ENCODE data around the gene BLOC1S5. TPM values are rescaled to one million over a fixed set of nuclear protein-coding genes. Genes with fewer than 3 reads are reported as not detected.
"Not testable (repeated sequence)": the region's sequence is repeated elsewhere in the genome, so short reads cannot be mapped to it uniquely, and the experiment has no call there.

BLOC1S5 gene
- total RNA-seq, 4 donors from 2014 or later, result 15.5 to 242 (median 38.8) TPM

DNA sequence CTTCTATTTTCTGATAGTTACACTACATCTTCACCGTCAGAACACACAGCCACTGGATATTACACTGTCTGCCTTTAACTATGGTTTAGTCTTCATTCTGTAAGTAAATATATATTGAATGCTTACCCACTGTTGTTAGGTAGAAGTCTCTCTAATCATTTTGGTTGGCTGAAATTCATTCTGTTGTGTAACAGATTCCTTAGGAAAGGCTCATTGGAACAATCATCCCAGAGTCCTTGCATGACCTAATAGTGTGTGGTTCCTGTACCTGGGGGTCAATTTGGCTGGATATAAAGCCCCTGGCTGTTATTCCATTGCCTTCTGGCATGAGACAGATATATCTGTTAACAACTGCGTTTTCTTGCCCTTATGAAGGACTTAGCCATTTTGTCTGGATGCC lies 9.9 kb downstream of the BLOC1S5 start:
- Histone ChIP-seq H3K27ac (no peak overlapping the region), H3K4me1 (no peaks in the 10 kb centered on the region), H3K27me3 (no peaks in the 10 kb centered on the region), H3K9me3 (no peaks in the 10 kb centered on the region), H3K4me3 (no peak overlapping the region), H3K36me3 (no peaks in the 10 kb centered on the region)
- intact Hi-C loops (cut with DNase I; ENCODE audit: low total_unique reads), result no loop called here
- TF ChIP-seq POLR2A (IDR thresholded peaks at IDR 0.05), result no peak
- TF ChIP-seq, protein P1, sequence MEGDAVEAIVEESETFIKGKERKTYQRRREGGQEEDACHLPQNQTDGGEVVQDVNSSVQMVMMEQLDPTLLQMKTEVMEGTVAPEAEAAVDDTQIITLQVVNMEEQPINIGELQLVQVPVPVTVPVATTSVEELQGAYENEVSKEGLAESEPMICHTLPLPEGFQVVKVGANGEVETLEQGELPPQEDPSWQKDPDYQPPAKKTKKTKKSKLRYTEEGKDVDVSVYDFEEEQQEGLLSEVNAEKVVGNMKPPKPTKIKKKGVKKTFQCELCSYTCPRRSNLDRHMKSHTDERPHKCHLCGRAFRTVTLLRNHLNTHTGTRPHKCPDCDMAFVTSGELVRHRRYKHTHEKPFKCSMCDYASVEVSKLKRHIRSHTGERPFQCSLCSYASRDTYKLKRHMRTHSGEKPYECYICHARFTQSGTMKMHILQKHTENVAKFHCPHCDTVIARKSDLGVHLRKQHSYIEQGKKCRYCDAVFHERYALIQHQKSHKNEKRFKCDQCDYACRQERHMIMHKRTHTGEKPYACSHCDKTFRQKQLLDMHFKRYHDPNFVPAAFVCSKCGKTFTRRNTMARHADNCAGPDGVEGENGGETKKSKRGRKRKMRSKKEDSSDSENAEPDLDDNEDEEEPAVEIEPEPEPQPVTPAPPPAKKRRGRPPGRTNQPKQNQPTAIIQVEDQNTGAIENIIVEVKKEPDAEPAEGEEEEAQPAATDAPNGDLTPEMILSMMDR (IDR thresholded peaks at IDR 0.05), result no peak
- no peak for DNase-seq

DNA sequence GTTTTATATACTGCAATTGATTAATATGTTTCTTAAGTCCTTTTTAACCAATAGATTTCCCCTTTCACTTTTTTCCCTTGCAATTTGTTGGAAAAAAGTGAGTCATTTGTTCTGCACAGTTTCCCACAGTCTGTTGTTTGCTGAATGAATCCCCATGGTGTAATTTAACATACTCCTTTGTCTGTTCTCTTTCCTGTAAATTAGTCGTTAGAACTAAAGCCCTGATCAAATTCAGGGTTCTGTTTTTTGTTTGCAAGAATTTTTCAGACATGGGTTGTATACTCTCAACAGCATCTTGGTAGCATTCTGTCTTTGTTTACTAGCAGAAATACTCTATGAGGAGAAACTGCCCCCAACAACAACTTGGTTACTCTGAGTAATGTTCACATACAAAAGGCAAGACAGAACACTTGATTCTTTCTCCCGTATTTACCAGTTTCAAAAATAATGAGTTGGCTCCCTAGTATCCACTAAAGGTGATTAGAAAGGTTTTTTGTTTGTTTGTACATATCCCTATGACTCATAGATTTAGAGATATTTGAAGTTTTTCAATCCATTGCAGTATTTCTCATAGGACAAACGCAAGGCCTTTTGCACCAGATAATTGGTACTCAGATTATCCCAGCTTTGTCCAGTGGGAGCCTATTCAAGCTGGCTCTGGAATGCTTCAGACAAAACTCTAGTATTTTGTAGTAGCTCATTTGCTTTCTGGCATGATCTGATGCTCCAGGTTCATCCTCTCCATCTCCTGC lies 16.5 kb downstream of the BLOC1S5 start:
- Histone ChIP-seq H3K4me1 (no peaks in the 10 kb centered on the region), H3K9me3 (no peaks in the 10 kb centered on the region), H3K36me3 (no peaks in the 10 kb centered on the region), H3K4me3 (no peak overlapping the region), H3K27me3 (no peaks in the 10 kb centered on the region), H3K27ac (no peak overlapping the region)
- intact Hi-C loops (cut with DNase I; ENCODE audit: low total_unique reads), result no loop called here
- TF ChIP-seq, protein P1 (IDR thresholded peaks at IDR 0.05), result no peak
- TF ChIP-seq POLR2A (IDR thresholded peaks at IDR 0.05), result no peak
- DNase-seq, result no peak

DNA sequence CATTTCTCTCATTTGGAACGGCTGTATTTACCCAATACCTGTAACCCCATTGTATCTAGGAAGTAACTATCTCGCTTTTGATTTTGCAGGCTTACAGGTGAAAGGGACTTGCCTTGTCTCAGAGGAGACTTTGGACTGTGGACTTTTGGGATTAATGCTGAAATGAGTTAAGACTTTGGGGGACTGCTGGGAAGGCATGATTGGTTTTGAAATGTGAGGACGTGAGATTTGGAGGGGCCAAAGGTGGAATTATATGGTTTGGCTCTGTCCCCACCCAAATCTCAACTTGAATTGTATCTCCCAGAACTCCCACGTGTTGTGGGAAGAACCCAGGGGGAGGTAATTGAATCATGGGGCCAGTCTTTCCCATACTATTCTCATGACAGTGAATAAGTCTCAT lies 18.4 kb downstream of the BLOC1S5 start:
- H3K27ac ChIP-seq; H3K27me3 ChIP-seq; DNase-seq; H3K36me3 ChIP-seq; H3K4me1 ChIP-seq; intact Hi-C loops (cut with DNase I; ENCODE audit: low total_unique reads); H3K4me3 ChIP-seq; H3K9me3 ChIP-seq: not testable (repeated sequence)

DNA sequence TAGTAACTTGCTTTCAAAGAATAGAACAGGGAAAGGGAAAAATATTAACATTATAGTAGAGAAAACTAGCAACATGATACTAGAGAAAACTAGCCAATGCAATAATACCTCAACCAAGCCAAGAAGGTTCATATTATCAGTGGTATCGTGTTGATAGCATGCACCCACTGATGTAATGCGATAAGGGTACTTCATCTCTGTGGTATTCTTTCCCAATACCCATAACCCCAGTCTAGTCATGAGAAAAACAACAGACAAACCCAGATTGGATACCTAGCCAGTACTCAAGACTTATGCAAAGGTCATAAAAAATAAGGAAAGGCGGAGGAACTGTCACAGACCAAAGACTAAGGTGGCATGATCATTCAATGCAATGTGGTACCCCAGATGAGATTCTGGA lies 21.0 kb downstream of the BLOC1S5 start:
- Histone ChIP-seq H3K36me3 (no peaks in the 10 kb centered on the region), H3K4me1 (no peaks in the 10 kb centered on the region), H3K4me3 (no peak overlapping the region), H3K9me3 (no peaks in the 10 kb centered on the region), H3K27ac (no peak overlapping the region), H3K27me3 (no peaks in the 10 kb centered on the region)
- intact Hi-C loops (cut with DNase I; ENCODE audit: low total_unique reads), result no loop called here
- DNase-seq, result no peak
- TF ChIP-seq POLR2A (IDR thresholded peaks at IDR 0.05), result no peak
- TF ChIP-seq, protein P1 (IDR thresholded peaks at IDR 0.05), result no peak

DNA sequence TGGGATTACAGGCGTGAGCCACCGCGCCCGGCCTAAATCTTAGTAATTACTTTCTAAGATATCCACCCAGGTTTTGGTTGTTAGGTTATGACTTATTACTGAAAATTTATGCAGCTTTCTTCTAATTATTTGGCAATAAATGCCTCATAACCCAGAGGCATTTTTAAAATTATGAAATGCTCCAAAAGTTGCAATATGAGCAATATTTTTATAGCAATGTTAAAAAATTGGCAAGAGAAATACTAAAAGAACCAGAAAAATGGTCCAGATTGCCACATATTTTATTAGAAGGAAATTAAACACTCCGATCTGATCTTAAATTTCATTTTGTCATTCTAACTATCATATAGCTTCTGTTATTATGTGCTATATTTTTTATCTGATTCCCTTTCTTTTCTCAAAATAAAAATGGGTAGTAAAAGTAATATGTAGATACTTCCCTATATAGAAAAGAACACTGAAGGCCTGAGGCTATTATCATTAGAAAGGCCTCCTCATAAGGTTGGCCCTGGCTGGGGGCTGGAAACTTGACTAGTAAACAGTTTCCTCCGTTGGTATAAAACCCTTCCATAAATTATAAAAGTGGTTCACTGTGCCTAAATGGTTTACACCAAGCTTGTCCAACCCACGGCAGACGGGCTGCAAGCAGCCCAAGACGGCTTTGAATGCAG lies 22.1 kb downstream of the BLOC1S5 start:
- Histone ChIP-seq H3K9me3 (no peaks in the 10 kb centered on the region), H3K36me3 (no peaks in the 10 kb centered on the region), H3K27ac (no peak overlapping the region), H3K27me3 (no peaks in the 10 kb centered on the region), H3K4me1 (no peaks in the 10 kb centered on the region), H3K4me3 (no peak overlapping the region)
- DNase-seq, result no peak
- TF ChIP-seq, protein P1 (IDR thresholded peaks at IDR 0.05), result no peak
- TF ChIP-seq POLR2A (IDR thresholded peaks at IDR 0.05), result no peak
- intact Hi-C loops (cut with DNase I; ENCODE audit: low total_unique reads), result no loop called here

DNA sequence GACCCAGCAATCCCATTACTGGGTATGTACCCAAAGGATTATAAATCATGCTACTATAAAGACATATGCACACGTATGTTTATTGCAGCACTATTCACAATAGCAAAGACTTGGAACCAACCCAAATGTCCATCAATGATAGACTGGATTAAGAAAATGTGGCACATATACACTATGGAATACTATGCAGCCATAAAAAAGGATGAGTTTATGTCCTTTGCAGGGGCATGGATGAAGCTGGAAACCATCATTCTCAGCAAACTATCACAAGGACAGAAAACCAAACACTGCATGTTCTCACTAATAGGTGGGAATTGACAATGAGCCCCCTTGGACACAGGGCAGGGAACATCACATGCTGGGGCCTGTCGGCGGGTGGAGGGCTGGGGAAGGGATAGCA lies 30.1 kb downstream of the BLOC1S5 start:
- DNase-seq; H3K27ac ChIP-seq; H3K36me3 ChIP-seq; H3K4me3 ChIP-seq; H3K9me3 ChIP-seq; intact Hi-C loops (cut with DNase I; ENCODE audit: low total_unique reads); H3K27me3 ChIP-seq; H3K4me1 ChIP-seq: not testable (repeated sequence)
